Mammary epithelial cell (primary cell): ENCODE measurements around the gene AKAP7.

ENCODE experiments used
- CTCF ChIP-seq, 2 donors: IDR thresholded peaks in 1 of 2; conservative IDR thresholded peaks in 1 of 2; 2 replicates each; pipeline ENCODE4 v1.5.1; 2011 to 2012; ENCODE audit warnings: inconsistent platforms in 2 of 2, low read length in 2 of 2, mild to moderate bottlenecking in 2 of 2, control low read depth in 1 of 2, low read depth in 1 of 2; ENCODE audit not compliant: insufficient read depth in 1 of 2; ENCODE audit errors: extremely low read depth in 1 of 2
- EZH2 ChIP-seq: IDR thresholded peaks from 2 replicates; pipeline ENCODE4 v1.6.1; 2012; ENCODE audit warnings: low read length, inconsistent platforms, borderline replicate concordance

GRCh38 chr6:131225127-131225526 is 89.9 kb downstream of the AKAP7 start:
- TF ChIP-seq CTCF (conservative IDR thresholded peaks at IDR 0.05 in 1 of 2, IDR thresholded peaks at IDR 0.05 in 1 of 2; ENCODE audit: extremely low read depth in 1 of 2, insufficient read depth in 1 of 2, low read depth in 1 of 2, low read length in 2 of 2) (no peak), EZH2 (no peak)
